Measurements from ENCODE around the gene ARHGEF10L.

DNA sequence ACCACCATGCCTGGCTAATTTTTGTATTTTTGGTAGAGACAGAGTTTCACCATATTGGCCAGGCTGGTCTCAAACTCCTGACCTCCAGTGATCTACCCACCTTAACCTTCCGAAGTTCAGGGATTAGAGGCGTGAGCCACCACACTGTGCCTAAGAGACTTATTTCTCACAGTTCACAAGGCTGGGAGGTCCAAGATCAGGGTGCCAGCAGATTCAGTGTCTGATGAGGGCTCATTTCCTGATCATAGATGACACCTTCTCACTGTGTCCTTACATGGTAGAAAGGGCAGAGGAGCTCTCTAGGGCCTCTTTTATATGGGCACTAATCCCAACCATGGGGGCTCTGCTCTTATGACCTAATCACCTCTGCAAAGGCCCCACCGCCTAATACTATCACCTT, 58.8 kb downstream of the ARHGEF10L start:
- TF ChIP-seq, protein P1, sequence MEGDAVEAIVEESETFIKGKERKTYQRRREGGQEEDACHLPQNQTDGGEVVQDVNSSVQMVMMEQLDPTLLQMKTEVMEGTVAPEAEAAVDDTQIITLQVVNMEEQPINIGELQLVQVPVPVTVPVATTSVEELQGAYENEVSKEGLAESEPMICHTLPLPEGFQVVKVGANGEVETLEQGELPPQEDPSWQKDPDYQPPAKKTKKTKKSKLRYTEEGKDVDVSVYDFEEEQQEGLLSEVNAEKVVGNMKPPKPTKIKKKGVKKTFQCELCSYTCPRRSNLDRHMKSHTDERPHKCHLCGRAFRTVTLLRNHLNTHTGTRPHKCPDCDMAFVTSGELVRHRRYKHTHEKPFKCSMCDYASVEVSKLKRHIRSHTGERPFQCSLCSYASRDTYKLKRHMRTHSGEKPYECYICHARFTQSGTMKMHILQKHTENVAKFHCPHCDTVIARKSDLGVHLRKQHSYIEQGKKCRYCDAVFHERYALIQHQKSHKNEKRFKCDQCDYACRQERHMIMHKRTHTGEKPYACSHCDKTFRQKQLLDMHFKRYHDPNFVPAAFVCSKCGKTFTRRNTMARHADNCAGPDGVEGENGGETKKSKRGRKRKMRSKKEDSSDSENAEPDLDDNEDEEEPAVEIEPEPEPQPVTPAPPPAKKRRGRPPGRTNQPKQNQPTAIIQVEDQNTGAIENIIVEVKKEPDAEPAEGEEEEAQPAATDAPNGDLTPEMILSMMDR (IDR thresholded peaks at IDR 0.05; ENCODE audit: insufficient read depth, low read length, poor library complexity, severe bottlenecking): no peak
- no peak for TF ChIP-seq EZH2phosphoT487 (conservative IDR thresholded peaks at IDR 0.05; ENCODE audit: low read length)
